NCI-H146 (cell line): ENCODE data around the gene TMPRSS7.
"Not testable (repeated sequence)": the region's sequence is repeated elsewhere in the genome, so short reads cannot be mapped to it uniquely, and the experiment has no call there.

Source experiments
- DNase-seq: peaks from one replicate; lab custom pipeline; 2025; lab: John Stamatoyannopoulos, UW

The TMPRSS7 gene

GRCh38 chr3:112012205-112012992 lies 22.1 kb upstream of the TMPRSS7 start:
- no peak for DNase-seq

DNA sequence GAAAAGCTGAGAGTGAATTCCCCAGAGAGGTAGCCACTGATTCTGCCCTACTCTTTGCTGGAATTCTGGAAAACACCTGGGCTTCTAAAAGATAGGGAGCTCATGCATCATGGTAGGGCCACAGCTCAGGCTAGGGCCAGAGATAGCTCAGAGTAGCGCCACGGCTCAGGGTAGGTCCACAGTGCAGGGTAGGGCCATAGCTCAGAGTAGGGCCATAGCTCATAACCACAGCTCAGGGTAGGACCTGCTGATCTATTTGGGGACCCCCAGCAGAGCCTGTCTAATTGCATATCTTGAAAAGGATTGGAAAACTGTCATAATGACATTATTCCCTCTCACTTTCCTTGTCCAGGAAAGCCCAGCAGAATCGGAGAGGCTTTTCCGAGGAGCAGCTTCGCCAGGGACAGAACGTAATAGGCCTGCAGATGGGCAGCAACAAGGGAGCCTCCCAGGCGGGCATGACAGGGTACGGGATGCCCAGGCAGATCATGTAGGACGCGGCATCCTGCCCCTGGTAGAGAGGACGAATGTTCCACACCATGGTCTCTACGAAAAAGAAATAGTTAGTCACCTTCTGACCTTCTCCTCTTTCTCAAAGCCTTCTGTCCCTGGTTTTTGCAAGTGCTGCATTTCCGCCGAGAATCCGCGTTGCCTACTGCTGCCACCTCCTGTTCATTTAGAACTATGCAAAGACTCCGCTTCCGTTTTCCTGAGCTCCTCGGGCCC lies 21.3 kb upstream of the TMPRSS7 start:
- DNase-seq = peak; percentile 46

- DNase-seq = no peak
Measured at GRCh38 chr3:112013784-112014143, 20.8 kb upstream of the TMPRSS7 start.

DNA sequence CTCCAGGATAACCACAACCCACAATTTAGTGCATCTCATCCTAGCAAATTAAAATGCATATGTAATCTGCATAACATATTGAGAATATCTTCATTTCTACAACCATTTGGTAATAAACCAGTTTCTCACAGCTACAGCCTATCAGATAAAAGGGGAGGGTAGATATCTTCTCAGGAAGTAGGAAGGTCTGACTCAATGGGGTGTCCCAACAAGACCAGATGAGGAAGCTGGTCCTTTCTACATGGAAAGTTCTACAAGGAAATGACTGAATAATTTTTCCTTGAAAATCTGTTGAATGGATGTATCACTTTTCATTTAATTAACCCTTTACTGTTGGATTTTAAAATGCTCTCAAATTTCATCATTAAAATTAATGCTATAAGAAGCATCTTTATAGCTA lies 17.4 kb upstream of the TMPRSS7 start:
- DNase-seq = peak; percentile 7

DNA sequence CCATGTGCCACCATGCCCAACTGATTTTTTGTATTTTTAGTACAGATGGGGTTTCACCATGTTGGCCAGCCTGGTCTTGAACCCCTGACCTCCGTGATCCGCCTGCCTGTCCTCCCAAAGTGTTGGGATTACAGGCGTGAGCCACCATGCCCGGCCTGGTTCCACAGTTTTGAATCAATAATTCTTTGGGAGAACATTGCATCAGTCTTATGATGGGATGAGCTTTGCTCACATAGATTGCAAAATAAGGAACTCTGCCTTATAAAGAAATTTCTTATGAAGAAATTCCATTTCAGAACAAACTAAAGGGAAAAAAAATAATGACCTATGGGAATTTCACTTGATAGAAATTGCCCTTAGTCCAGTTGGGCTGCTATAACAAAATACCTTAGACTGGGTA lies 15.8 kb upstream of the TMPRSS7 start:
- no peak for DNase-seq

DNA sequence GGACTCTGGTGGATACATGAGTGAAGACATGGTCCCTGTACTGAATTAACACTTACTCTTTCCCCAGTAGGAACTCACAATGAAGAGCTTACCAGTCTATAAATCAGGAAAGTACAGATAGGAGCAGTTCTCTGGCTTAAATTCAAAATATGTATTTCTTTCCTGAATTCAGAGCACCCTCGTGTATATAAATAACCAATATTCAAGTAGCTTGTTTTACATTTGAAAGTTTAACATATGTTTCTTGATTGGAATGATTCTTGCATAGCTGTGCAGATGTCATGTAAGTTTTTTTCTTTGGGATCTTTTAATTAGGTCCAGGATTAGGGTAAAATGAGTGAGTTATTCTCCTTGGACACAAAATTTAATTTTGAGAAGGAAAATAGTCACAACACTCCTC lies 14.8 kb upstream of the TMPRSS7 start:
- DNase-seq = no peak

DNA sequence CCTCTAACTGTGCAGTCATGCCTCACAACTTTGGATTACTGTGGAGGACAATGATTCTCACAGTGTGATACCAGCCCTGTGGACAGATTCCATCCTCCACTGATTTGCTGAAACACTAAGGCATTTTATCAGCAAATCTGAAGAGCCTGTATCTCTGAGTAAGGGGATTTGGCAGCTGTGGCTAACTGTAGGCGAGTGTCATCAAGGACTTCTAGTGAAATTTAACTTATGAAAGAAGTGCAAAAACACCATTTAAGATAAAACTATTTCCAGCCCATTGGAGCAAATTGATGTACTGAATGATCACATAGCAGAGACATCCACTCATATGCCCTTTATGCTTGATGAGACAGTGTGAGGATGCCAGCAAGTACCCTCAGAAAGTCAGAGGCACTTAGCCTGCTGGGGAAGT lies 13.9 kb upstream of the TMPRSS7 start:
- peak; percentile 59 for DNase-seq

GRCh38 chr3:112027142-112027541 lies 7.4 kb upstream of the TMPRSS7 start:
- no peak for DNase-seq

- no peak for DNase-seq
Measured at GRCh38 chr3:112027826-112028225, 6.7 kb upstream of the TMPRSS7 start.

GRCh38 chr3:112030901-112031300 lies 3.6 kb upstream of the TMPRSS7 start:
- no peak for DNase-seq

DNA sequence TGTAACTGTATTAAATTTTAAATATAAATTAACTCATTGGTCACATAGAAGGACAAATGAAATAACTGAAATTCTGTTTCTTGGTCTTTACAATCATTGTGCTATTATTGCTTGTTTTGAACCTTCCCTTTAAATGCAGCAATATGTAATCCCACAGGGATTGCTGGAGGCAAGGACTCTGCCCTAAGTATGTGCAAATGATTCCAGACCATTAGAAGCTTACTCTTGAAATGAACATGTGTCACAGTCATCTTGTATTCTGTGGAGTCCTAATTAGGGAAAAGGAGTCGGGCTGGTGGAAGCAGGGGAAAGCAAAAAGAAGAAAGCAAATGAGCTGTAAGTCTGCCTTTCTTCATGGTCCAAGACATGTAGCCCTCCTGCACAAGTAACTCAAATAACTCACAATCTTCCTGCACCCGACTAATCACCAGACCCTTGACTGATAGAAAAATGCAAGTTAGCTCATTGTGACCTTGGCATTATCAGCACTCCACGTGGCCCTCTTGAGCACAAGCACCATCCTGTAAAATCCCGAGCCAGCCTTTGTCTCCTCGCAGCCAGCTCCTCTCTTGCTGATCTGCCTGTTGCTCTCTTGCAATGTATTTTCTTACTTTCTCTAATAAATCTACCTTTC lies 2.3 kb upstream of the TMPRSS7 start:
- no peak for DNase-seq

- DNase-seq = peak; percentile 62
Measured at GRCh38 chr3:112035241-112035640, 705 bp downstream of the TMPRSS7 start.

- not testable (repeated sequence) for DNase-seq
Measured at GRCh38 chr3:112037194-112037593, 2.7 kb downstream of the TMPRSS7 start.

DNA sequence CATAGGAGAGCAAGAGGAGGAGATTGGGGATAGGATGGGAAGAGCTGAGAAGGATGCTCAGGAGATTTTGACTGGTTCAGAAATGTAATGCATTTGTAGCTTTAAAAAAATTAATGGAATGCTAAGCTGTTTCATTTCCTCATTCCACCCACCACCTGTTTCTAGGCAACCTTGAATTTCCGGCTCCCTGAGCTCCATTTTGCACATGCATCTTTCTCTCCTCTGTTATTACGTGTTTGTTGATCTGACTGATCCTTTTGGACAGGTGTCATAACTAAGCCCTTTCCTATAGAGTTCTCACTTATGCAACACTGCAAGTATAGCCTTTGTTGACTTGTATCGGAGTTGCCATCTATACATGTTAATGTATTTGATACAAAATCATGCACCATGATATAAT lies 4.3 kb downstream of the TMPRSS7 start:
- peak; percentile 62 for DNase-seq

- no peak for DNase-seq
Measured at GRCh38 chr3:112041321-112041720, 6.8 kb downstream of the TMPRSS7 start.

DNA sequence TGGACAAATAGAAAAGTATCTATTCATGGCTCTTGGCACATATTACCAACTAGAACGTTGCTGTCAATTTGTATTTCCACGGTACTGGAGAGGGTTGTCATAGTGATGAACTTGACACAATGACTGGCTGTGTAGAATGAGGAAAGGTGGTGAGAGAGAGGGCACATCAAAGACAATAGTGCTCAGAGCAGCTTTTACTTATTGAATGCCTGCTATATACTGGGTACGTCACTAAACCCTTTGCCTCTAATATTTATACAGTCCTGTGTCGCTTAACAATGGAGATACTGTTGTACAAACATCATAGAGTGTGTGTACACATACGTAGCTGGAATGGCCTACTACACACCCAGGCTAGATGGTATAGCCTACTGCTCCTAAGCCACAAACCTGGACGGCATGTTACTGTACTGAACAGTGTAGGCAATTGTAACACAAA lies 8.3 kb downstream of the TMPRSS7 start:
- DNase-seq = peak; percentile 100

GRCh38 chr3:112043621-112044201 lies 9.2 kb downstream of the TMPRSS7 start:
- peak; percentile 96 for DNase-seq

- no peak for DNase-seq
Measured at GRCh38 chr3:112046599-112046998, 12.1 kb downstream of the TMPRSS7 start.

DNA sequence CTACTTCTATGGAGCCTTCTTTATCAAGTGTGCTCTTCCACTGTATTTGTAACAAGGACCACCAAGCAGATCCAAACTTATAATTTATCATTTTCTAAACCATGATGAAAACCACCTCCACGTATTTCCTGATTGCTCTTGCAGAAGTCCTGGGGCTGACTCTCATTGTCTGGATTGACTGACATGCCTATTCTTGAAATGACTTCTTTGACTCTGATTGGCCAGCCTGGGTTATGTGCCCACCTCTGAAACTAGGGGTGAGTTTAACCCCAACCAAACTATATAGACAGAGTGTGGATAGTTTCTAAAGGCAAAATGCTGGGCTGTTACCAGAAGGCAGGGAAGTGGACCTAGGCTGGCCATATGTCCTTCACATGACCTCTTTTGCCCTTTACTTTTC lies 12.7 kb downstream of the TMPRSS7 start:
- no peak for DNase-seq

DNA sequence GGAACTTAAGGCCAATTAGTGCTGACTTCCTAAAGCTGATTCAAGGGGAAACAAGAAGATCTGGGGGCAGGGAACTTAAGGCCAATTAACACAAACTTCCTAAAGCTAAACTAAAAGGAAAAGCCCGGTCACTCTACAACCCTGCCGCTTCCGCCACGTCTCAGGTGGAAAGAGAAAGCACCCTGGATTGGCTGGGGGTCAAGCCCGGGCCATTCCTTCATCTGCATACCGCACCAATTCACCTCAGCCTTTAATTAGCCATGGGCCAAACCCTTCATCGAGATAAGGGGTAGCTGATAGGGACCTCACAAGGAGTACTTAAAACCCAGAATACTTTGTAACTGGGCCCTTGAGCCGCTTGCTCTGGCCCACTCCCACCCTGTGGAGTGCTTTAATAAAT lies 14.4 kb downstream of the TMPRSS7 start:
- DNase-seq = no peak

DNA sequence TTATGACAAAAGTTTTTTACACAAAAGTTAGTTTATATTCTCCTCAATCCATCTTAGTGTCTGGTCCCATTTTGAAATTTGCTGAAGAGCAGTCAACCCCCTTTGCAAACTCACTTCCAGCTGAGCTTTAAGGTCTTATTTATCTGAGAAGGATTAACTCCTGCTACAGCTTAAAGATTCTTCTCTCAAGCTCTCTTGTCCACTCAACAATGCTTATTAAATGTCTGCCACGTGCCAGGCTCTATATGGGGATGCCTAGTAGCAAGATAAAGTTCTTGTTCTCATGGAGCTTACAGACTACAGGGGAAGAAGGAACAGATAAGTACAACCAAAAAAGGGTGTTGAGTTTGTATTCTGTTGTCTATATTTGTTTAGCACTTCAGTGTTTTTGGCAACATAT lies 18.7 kb downstream of the TMPRSS7 start:
- no peak for DNase-seq

- no peak for DNase-seq
Measured at GRCh38 chr3:112056451-112056929, 22.0 kb downstream of the TMPRSS7 start.

GRCh38 chr3:112059497-112059896 lies 25.0 kb downstream of the TMPRSS7 start:
- no peak for DNase-seq
